ENCODE measurements around the gene RHOG.
"Not testable (repeated sequence)": the region's sequence is repeated elsewhere in the genome, so short reads cannot be mapped to it uniquely, and the experiment has no call there.

The RHOG gene

GRCh38 chr11:3840870-3841425, at the start of gene RHOG:
TSS of gene RHOG (minus strand) at chr11:3840959. CDS start at chr11:3828138, 12,821 bp downstream.
- DNase-seq = no peak

- DNase-seq = no peak
Observed at GRCh38 chr11:3890014-3890413, 49.3 kb upstream of the RHOG start.

GRCh38 chr11:3888876-3889275, 48.1 kb upstream of the RHOG start:
- DNase-seq = no peak

- no peak for DNase-seq
Observed at GRCh38 chr11:3886985-3887384, 46.2 kb upstream of the RHOG start.

- no peak for DNase-seq
Observed at GRCh38 chr11:3885855-3886254, 45.1 kb upstream of the RHOG start.

GRCh38 chr11:3882655-3883054, 41.9 kb upstream of the RHOG start:
- no peak for DNase-seq

- peak; percentile 29 for DNase-seq
Observed at GRCh38 chr11:3880724-3881123, 40.0 kb upstream of the RHOG start.

GRCh38 chr11:3879967-3880542, 39.3 kb upstream of the RHOG start:
- DNase-seq = no peak

GRCh38 chr11:3879216-3879966, 38.6 kb upstream of the RHOG start:
- DNase-seq = no peak

GRCh38 chr11:3878258-3878584, 37.5 kb upstream of the RHOG start:
- DNase-seq = no peak

- DNase-seq = no peak
Observed at GRCh38 chr11:3877364-3878257, 36.9 kb upstream of the RHOG start.

- DNase-seq = no peak
Observed at GRCh38 chr11:3876613-3877012, 35.9 kb upstream of the RHOG start.

- peak; percentile 67 for DNase-seq
Observed at GRCh38 chr11:3873712-3874349, 33.1 kb upstream of the RHOG start.

- peak; percentile 32 for DNase-seq
Observed at GRCh38 chr11:3867209-3868091, 26.7 kb upstream of the RHOG start.

- DNase-seq = no peak
Observed at GRCh38 chr11:3866836-3867208, 26.1 kb upstream of the RHOG start.

- no peak for DNase-seq
Observed at GRCh38 chr11:3866206-3866605, 25.4 kb upstream of the RHOG start.

GRCh38 chr11:3865388-3866193, 24.8 kb upstream of the RHOG start:
- peak; percentile 45 for DNase-seq

- DNase-seq = no peak
Observed at GRCh38 chr11:3861683-3862082, 20.9 kb upstream of the RHOG start.

GRCh38 chr11:3860898-3861393, 20.2 kb upstream of the RHOG start:
- not testable (repeated sequence) for DNase-seq

GRCh38 chr11:3860375-3860774, 19.6 kb upstream of the RHOG start:
- no peak for DNase-seq

- no peak for DNase-seq
Observed at GRCh38 chr11:3859373-3859881, 18.7 kb upstream of the RHOG start.
